Spleen (tissue), 7 donors: ENCODE measurements around the gene PSD.

Experiments
- POLR2A ChIP-seq, 3 donors: fragments of 450-650 bp; IDR thresholded peaks; one replicate each; pipeline ENCODE4 v1.5.1; 2017; ENCODE audit warnings: antibody characterized with exemption in 3 of 3, mild to moderate bottlenecking in 1 of 3
- POLR2AphosphoS5 ChIP-seq, 3 donors: sonication (generic); formaldehyde crosslinking; IDR thresholded peaks; one replicate each; pipeline ENCODE4 v1.5.1; 2017; ENCODE audit warnings: antibody characterized with exemption in 3 of 3
- TF ChIP-seq, protein P1 (sequence below), 11 experiments: fragments of 200-600 bp in 7 of 11; fragments of 450-650 bp in 4 of 11; sonication (generic) in 4 of 11; IDR thresholded peaks in 8 of 11; conservative IDR thresholded peaks in 3 of 11; 1 replicate in 7 of 11; 2 replicates in 4 of 11; pipeline versions ENCODE4 v1.4.0 to v1.8.0; 2016 to 2021; ENCODE audit warnings: antibody characterized with exemption in 11 of 11, inconsistent platforms in 4 of 11, mild to moderate bottlenecking in 1 of 11
- donor health status: DM: no; HTN: no; CAD: no; lungs with moderate emphysema.
- donor health status: DM: no; HTN: no; CAD: no.
- donor health status: DM: no; HTN: no; CAD: no.

GRCh38 chr10:102431452-102432124 is 13.0 kb upstream of the PSD start:
- TF ChIP-seq, protein P1, sequence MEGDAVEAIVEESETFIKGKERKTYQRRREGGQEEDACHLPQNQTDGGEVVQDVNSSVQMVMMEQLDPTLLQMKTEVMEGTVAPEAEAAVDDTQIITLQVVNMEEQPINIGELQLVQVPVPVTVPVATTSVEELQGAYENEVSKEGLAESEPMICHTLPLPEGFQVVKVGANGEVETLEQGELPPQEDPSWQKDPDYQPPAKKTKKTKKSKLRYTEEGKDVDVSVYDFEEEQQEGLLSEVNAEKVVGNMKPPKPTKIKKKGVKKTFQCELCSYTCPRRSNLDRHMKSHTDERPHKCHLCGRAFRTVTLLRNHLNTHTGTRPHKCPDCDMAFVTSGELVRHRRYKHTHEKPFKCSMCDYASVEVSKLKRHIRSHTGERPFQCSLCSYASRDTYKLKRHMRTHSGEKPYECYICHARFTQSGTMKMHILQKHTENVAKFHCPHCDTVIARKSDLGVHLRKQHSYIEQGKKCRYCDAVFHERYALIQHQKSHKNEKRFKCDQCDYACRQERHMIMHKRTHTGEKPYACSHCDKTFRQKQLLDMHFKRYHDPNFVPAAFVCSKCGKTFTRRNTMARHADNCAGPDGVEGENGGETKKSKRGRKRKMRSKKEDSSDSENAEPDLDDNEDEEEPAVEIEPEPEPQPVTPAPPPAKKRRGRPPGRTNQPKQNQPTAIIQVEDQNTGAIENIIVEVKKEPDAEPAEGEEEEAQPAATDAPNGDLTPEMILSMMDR (IDR thresholded peaks at IDR 0.05 in 8 of 11, conservative IDR thresholded peaks at IDR 0.05 in 3 of 11): no peak
- TF ChIP-seq POLR2A (IDR thresholded peaks at IDR 0.05) (no peak), POLR2AphosphoS5 (IDR thresholded peaks at IDR 0.05) (no peak)
